Stimulated activated naive CD4-positive, alpha-beta T cell (primary cell): ENCODE results near the gene ZNF30.
"Not testable (repeated sequence)": the region's sequence is repeated elsewhere in the genome, so short reads cannot be mapped to it uniquely, and the experiment has no call there.

Source experiments
- DNase-seq, 6 experiments: peaks; one replicate each; lab custom pipeline; 2025; lab: John Stamatoyannopoulos, UW

The ZNF30 gene

GRCh38 chr19:34985249-34986022 lies 58.7 kb downstream of the ZNF30 start:
- peak in 3 of 6 experiments; percentile 14 to 39 (median 21) for DNase-seq

DNA sequence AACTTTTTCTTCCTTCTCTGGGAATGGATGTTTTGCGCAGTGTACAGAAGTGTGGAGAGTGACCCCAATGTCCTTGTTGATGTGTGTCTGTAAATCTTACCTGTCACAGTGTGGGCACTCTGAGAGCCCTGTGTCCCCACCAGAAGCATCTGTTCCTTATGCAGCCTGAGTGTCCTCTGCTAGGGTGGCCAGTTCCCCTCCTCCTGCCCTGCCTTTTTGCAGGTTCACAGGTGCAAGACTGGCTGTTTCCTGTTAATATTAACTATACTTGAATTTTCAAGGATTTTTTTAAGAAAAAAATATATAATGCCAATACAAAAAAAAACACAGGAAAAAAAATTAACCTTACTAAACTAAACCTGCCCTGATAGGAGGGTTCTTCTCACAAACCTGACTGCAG lies 61.4 kb downstream of the ZNF30 start:
- DNase-seq: no peak

GRCh38 chr19:34989298-34989697 lies 62.6 kb downstream of the ZNF30 start:
- DNase-seq: no peak

- DNase-seq: no peak
These were observed 64.0 kb downstream of the ZNF30 start for GRCh38 chr19:34990578-34991192.

- no peak for DNase-seq
These were observed 65.0 kb downstream of the ZNF30 start for GRCh38 chr19:34991542-34992333.

DNA sequence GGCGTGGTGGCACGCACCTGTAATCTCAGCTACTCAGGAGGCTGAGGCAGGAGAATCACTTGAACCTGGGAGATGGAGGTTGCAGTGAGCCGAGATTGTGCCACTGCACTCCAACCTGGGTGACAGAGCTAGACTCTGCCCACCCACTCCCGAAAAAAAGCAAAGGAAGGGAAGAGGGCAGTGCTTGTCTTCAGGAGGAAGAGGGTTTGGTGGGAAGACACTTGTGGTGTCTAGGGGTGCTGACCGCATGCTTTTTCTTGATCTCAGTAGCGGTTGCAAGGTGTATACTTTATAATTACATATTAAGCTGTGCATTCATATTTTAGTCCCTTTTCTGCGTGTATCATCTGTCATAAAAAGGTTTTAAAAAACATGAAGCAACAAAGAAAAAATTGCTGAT lies 65.9 kb downstream of the ZNF30 start:
- DNase-seq: not testable (repeated sequence)

- DNase-seq: no peak
These were observed 67.6 kb downstream of the ZNF30 start for GRCh38 chr19:34994286-34994642.
